ENCODE data around the gene LRRC8D. TPM values are rescaled to one million over a fixed set of nuclear protein-coding genes. Genes with fewer than 3 reads are reported as not detected.

Gene LRRC8D
- total RNA-seq, 1 donor from 2014 or later, result 30.6 TPM

- Histone ChIP-seq H3K4me3 (ENCODE audit: low read depth, low read length) (no peak overlapping the region), H3K36me3 (ENCODE audit: control insufficient read depth, insufficient read depth, low read length) (no peaks in the 10 kb centered on the region), H3K27me3 (ENCODE audit: control insufficient read depth, insufficient read depth, low read length) (peaks cover 2% of the 10 kb centered on the region)
- DNase-seq (ENCODE audit: low read depth), result no peak
- no peak for TF ChIP-seq CTCF (IDR thresholded peaks at IDR 0.05; ENCODE audit: insufficient read depth, low read length, poor library complexity, severe bottlenecking)
These were observed 10.0 kb upstream of the LRRC8D start for GRCh38 chr1:89810880-89811279.

GRCh38 chr1:89812992-89813391 lies 7.8 kb upstream of the LRRC8D start:
- Histone ChIP-seq H3K27me3 (ENCODE audit: control insufficient read depth, insufficient read depth, low read length) (peaks cover 2% of the 10 kb centered on the region), H3K4me3 (ENCODE audit: low read depth, low read length) (no peak overlapping the region), H3K36me3 (ENCODE audit: control insufficient read depth, insufficient read depth, low read length) (no peaks in the 10 kb centered on the region)
- DNase-seq (ENCODE audit: low read depth), result no peak
- no peak for TF ChIP-seq CTCF (IDR thresholded peaks at IDR 0.05; ENCODE audit: insufficient read depth, low read length, poor library complexity, severe bottlenecking)

GRCh38 chr1:89815040-89815439 lies 5.8 kb upstream of the LRRC8D start:
- Histone ChIP-seq H3K4me3 (ENCODE audit: low read depth, low read length) (no peak overlapping the region), H3K27me3 (ENCODE audit: control insufficient read depth, insufficient read depth, low read length) (peaks cover 2% of the 10 kb centered on the region), H3K36me3 (ENCODE audit: control insufficient read depth, insufficient read depth, low read length) (no peaks in the 10 kb centered on the region)
- TF ChIP-seq CTCF (IDR thresholded peaks at IDR 0.05; ENCODE audit: insufficient read depth, low read length, poor library complexity, severe bottlenecking), result no peak
- no peak for DNase-seq (ENCODE audit: low read depth)

GRCh38 chr1:89815611-89816010 lies 5.2 kb upstream of the LRRC8D start:
- no peak for TF ChIP-seq CTCF (IDR thresholded peaks at IDR 0.05; ENCODE audit: insufficient read depth, low read length, poor library complexity, severe bottlenecking)
- Histone ChIP-seq H3K36me3 (ENCODE audit: control insufficient read depth, insufficient read depth, low read length) (no peaks in the 10 kb centered on the region), H3K4me3 (ENCODE audit: low read depth, low read length) (no peak overlapping the region), H3K27me3 (ENCODE audit: control insufficient read depth, insufficient read depth, low read length) (peaks cover 2% of the 10 kb centered on the region)
- no peak for DNase-seq (ENCODE audit: low read depth)

GRCh38 chr1:89816366-89816765 lies 4.5 kb upstream of the LRRC8D start:
- DNase-seq (ENCODE audit: low read depth), result no peak
- H3K27me3 ChIP-seq (ENCODE audit: control insufficient read depth, insufficient read depth, low read length), result peaks cover 2% of the 10 kb centered on the region
- TF ChIP-seq CTCF (IDR thresholded peaks at IDR 0.05; ENCODE audit: insufficient read depth, low read length, poor library complexity, severe bottlenecking), result no peak
- no peaks in the 10 kb centered on the region for H3K36me3 ChIP-seq (ENCODE audit: control insufficient read depth, insufficient read depth, low read length)
- H3K4me3 ChIP-seq (ENCODE audit: low read depth, low read length), result no peak overlapping the region

- no peak for DNase-seq (ENCODE audit: low read depth)
- H3K27me3 ChIP-seq (ENCODE audit: control insufficient read depth, insufficient read depth, low read length), result no peaks in the 10 kb centered on the region
- TF ChIP-seq CTCF (IDR thresholded peaks at IDR 0.05; ENCODE audit: insufficient read depth, low read length, poor library complexity, severe bottlenecking), result no peak
- peak overlapping the region; percentile 89 for H3K4me3 ChIP-seq (ENCODE audit: low read depth, low read length)
- no peaks in the 10 kb centered on the region for H3K36me3 ChIP-seq (ENCODE audit: control insufficient read depth, insufficient read depth, low read length)
These were observed 683 bp downstream of the LRRC8D start for GRCh38 chr1:89821322-89822108.
